ENCODE measurements around the gene GPC3.

GRCh38 chrX:133958997-133959688, 26.3 kb downstream of the GPC3 start:
- TF ChIP-seq CTCF (conservative IDR thresholded peaks at IDR 0.05) (peak; percentile 23), ZFX (IDR thresholded peaks at IDR 0.05) (no peak)

Data from C4-2B (cell line).